Subcutaneous adipose tissue (tissue), 4 donors: Measurements from ENCODE around the gene FBH1. TPM values are rescaled to one million over a fixed set of nuclear protein-coding genes. Genes with fewer than 3 reads are reported as not detected.

Experiments used
- total RNA-seq, 4 donors: library from RNA; depleted of rRNA; stranded (reverse); fragments of >200 nt; gene quantifications; one replicate each; pipeline ENCODE4 v1.1.0, GENCODE V29; 2016
- TF ChIP-seq, protein P1 (sequence below): fragments of 450-650 bp; IDR thresholded peaks from one replicate; pipeline ENCODE4 v1.5.1; 2016; ENCODE audit warnings: low read depth, mild to moderate bottlenecking, control low read depth, antibody characterized with exemption, moderate library complexity

FBH1 gene
- total RNA-seq, 4 donors from 2014 or later = 68.2 to 113 (median 75.7) TPM

DNA sequence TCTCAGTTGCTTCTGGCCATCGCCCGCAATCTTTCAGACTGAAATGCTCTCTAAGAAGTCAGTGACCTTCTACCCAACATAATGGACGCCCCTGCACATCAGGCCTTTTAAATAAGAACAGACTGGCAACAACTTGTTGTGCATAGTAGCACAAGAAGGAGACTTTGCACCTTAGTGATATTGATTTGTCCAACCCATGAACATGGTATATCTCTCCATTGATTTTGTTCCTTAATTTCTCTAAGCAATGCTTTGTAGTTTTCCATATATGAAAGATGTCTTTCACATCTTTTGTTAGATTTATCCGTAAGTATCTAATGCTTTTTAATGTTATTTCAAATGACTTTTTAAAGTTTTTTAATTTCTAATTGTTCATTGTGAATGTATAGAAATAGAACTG is 83.0 kb downstream of the FBH1 start:
- TF ChIP-seq, protein P1, sequence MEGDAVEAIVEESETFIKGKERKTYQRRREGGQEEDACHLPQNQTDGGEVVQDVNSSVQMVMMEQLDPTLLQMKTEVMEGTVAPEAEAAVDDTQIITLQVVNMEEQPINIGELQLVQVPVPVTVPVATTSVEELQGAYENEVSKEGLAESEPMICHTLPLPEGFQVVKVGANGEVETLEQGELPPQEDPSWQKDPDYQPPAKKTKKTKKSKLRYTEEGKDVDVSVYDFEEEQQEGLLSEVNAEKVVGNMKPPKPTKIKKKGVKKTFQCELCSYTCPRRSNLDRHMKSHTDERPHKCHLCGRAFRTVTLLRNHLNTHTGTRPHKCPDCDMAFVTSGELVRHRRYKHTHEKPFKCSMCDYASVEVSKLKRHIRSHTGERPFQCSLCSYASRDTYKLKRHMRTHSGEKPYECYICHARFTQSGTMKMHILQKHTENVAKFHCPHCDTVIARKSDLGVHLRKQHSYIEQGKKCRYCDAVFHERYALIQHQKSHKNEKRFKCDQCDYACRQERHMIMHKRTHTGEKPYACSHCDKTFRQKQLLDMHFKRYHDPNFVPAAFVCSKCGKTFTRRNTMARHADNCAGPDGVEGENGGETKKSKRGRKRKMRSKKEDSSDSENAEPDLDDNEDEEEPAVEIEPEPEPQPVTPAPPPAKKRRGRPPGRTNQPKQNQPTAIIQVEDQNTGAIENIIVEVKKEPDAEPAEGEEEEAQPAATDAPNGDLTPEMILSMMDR = no peak

DNA sequence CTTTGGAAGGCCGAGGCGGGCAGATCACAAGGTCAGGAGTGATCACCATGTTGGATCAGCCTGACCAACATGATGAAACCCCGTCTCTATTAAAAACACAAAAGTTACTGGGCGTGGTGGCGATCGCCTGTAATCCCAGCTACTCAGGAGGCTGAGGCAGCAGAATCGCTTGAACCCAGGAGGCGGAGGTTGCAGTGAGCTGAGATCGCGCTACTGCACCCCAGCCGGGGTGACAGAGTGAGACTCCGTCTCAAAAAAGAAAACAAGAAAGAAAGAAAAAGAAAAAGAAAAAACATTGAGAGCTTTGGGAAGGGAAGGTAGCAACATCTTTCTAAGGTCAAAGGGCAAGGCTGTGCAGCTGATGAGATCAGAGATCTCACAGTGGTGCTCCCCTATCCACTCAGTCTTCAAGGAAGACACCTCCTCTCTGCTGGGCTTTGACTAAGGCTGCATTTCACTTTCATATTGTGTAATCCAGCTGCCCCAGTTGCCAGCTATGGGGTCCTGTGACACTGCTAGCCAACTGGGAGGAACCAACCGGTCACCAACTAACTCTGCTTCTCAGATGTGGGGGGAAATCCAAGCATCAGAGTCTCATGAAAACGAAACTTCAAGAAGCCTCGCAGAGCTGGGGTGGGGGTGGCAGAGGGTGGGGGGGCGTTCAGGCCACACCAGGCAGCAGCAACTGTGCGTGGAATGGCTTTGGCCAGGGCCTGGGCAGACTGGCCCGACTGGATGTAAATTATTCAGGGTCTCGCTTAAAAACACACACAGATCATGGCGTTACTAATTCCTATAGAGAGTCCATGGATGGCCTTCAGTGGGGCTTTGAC is 85.8 kb downstream of the FBH1 start:
- TF ChIP-seq, protein P1 = no peak

DNA sequence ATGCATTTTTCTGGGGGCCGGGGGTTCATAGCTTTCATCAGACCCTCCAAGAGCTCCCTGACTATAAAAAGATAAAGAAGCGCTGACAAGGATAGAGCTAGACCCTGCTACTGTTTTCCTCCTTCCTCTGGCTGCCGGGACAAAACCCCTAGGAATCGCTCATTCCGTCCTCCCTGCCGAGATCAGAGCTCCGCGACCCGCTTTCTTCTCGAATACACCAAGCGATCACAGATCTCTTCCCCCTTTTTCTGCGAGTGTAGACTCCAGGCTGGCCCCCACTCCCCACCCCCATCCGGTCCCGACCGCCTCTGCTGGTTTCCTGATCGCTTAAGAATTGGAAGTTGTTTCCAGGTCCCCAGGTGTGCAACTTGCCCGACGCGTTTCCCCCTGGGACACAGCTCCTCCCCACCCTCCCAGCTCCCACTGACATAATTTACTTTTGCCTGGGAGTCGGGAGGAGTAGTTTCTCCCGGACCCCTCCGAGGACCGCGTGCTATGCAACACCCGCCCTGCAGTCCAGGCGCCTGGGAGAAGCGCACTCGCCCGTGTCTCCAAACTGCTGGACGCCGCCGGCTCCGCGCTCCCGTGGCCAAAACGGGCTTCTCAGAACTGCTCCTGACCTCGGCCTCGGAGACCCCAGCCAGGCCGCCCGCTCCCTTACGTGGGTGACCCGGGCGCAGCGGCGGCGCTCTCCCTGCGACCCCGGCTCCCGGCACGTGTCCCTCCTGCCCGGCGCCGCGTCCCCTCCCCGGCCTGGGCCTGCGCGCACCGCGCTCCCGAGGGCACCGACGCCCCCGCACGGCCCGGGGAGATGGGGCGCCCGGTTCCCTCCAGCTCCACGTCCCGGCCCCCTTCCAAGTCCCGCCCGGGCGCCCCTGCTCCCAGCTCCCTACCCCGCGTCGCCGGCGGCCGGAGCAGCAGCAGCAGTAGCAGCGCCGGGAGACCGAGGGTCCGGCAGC is 86.7 kb downstream of the FBH1 start:
- TF ChIP-seq, protein P1 = no peak

GRCh38 chr10:5977471-5978229 is 87.6 kb downstream of the FBH1 start, which contains the start of gene IL15RA:
Gene IL15RA (minus strand): TSS chr10:5977543. CDS start chr10:5977492, 51 bp downstream.
- TF ChIP-seq, protein P1 = no peak

DNA sequence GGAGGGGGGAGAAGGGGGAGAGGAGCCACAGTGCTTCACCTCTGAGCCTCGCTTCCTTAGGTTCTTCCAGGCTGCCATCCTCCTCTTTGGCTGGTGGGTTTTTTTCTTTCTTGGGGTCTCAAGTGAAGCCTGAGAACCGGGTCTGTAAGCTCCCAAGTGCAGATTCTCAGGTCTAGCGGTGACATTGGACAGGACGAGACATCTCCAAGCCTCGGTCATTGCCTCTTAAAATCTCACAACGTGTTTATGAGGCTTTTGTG is 88.1 kb downstream of the FBH1 start:
- TF ChIP-seq, protein P1 = no peak

DNA sequence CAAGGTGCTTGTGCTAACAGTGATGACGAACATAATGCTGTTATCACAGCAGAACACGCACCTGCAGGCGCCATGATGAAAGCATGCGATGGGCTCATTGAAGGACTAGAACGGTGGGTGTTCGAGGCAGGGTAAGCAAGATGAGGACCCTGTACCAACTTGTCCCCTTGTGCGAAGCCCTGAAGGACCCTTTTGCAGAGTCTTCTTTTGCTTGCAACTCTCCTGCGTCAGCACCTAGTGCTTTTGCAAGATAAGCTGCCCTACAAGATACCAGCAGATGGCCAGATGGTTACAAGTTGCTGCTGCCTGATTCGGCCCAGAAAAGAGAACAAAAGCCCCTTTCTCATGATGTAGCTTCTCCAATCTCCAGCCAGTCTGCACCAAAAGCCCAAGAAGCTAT is 91.5 kb downstream of the FBH1 start:
- TF ChIP-seq, protein P1 = no peak
